Measurements from ENCODE around the gene THOC6.

Gene THOC6

DNA sequence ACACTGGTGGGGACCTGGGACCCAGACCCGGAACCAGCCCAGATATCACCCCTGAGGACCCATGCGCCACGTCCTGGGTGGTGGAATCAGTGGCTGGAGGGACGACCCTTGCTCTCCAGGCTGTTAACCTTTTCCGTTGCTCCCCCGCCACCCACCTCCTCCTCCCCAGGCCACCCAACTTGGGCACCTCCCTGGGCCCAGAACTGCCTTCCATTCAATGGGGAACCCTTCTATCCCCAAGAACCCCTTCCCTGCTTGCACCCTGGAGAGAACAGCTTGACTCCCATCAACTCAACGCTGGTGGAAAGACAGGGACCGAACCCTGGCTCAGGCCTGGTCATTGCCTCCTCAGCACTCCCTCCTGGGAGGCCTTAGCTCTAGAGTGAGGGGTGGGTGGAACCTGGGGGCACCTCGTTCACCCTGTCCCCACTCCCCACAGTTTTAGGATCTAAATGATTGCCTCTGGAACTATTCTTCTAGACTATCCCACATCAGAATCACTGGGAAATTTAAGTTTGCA lies 35.9 kb downstream of the THOC6 start:
- TF ChIP-seq, protein P1, sequence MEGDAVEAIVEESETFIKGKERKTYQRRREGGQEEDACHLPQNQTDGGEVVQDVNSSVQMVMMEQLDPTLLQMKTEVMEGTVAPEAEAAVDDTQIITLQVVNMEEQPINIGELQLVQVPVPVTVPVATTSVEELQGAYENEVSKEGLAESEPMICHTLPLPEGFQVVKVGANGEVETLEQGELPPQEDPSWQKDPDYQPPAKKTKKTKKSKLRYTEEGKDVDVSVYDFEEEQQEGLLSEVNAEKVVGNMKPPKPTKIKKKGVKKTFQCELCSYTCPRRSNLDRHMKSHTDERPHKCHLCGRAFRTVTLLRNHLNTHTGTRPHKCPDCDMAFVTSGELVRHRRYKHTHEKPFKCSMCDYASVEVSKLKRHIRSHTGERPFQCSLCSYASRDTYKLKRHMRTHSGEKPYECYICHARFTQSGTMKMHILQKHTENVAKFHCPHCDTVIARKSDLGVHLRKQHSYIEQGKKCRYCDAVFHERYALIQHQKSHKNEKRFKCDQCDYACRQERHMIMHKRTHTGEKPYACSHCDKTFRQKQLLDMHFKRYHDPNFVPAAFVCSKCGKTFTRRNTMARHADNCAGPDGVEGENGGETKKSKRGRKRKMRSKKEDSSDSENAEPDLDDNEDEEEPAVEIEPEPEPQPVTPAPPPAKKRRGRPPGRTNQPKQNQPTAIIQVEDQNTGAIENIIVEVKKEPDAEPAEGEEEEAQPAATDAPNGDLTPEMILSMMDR (IDR thresholded peaks at IDR 0.05; ENCODE audit: extremely low read depth, missing control alignments): no peak
- DNase-seq (ENCODE audit: low spot score): no peak

DNA sequence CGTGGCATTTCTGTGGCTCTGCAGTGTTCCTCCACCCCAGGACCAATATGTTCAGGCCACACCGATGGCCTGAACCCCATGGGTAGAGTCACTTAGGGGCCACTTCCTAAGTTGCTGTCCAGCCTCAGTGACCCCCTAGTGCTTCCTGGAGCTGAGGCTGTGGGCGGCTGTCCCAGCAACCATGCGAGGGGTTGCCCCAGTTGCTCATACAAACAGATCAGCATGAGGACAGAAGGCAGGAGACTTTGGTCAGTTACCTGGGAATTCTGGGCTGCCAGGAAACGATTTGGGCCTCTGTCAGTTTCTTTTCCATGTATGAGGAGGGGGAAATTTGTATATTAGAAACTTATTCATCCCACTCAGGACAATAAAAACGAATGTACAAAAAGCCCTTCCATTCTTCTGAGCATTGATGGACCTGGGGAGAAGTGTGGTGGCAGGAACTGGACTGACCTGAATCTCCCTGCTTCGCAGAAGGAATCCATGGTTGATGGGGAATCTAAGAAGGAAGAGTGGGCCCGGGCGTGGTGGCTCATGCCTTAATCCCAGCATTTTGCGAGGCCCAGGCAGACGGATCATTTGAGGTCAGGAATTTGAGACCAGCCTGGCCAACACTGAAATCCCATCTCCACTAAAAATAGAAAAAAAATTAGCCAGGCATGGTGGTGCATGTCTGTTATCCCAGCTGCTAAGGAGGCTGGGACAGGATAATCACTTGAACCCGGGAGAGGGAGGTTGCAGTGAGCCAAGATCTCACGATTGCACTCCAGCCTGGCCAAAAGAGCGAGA lies 36.7 kb downstream of the THOC6 start:
- TF ChIP-seq, protein P1 (IDR thresholded peaks at IDR 0.05; ENCODE audit: extremely low read depth, missing control alignments): no peak
- DNase-seq (ENCODE audit: low spot score): no peak

DNA sequence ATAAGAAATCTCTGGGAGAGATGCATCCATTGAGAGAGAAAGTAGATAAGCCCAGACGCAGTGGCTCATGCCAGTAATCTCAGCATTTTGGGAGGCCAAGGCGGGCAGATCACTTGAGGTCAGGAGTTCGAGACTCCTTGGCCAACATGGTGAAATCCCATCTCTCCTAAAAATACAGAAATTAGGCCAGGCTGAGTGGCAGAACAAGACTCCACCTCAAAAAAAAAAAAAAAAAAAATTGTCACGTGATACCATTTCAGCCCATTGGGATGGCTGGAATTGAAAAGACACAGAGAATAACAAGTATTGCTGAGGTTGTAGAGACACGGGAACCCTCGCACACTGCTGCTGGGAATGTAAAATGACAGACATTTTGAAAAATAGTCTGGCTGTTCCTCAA lies 38.7 kb downstream of the THOC6 start:
- no peak for DNase-seq (ENCODE audit: low spot score)
- TF ChIP-seq, protein P1 (IDR thresholded peaks at IDR 0.05; ENCODE audit: extremely low read depth, missing control alignments): no peak

DNA sequence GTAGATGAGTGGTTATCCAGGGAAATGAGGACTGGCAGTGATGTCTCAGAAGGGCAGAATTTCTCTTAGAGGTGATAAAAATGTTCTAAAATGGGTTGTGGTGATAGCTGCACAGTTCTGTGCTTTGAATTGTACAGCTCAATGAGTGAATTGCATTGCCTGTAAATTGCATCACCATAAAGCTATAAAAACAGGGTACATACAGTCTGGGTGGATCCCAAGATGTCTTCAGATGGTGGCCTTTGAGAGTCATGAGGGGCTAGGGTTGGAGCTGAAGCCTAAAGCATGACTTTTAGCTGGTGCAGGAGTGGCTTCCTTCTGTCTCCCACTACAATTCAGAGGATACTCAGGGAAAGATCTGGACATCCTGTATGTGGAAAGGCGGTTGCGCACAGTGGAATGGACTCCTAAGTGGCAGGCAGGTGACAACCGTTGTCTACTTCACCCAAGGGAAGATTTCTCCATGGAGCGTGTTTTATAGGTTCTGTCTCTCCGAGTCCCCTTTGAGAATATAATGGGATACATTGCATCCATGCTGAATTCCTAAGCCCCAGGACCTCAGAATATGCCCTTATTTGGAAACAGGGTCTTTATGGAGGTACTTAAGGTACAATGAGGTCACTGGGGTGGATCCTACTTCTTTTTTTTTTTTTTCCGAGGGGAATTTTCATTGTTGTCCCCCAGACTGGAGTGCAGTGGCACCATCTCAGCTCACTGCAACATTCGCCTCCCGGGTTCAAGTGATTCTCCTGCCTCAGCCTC lies 40.0 kb downstream of the THOC6 start:
- TF ChIP-seq, protein P1 (IDR thresholded peaks at IDR 0.05; ENCODE audit: extremely low read depth, missing control alignments): no peak
- DNase-seq (ENCODE audit: low spot score): no peak

DNA sequence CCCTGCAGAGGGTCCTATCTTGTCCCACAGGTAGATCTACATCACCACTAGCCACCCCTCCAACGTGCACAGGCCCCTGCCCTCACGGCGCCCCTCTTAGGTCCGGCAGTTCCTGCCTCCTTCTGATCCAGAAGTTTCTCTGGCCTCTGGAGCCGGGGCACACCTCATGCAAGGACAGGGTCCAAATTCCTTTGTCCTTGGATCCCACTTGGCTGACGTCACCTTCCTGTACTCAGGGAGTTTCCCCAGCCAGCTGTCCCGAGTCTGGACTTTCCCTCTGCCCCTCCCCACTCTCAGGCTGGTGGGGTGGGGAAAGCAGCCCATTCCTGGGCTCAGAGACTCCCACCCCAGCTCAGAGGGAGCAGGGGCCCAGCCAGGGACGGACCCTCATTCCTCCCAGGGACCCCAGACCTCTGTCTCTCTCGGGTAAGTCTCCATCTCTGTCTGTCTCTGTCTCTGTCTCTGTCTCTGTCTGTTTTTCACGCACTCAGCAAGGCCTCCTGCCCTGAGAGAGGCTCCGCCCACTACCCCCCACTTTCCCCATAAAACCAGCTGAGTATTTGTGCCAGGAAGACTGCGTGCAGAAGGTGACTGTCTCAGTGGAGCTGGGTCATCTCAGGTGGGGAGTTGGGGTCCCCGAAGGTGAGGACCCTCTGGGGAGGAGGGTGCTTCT lies 41.4 kb downstream of the THOC6 start, which contains the start of gene IL32:
Gene IL32 (plus strand): TSS at position 572 of the 673 bp plus-strand sequence. CDS start 172 bp downstream, outside the sequence.
- TF ChIP-seq, protein P1 (IDR thresholded peaks at IDR 0.05; ENCODE audit: extremely low read depth, missing control alignments): no peak
- DNase-seq (ENCODE audit: low spot score): peak; percentile 60

DNA sequence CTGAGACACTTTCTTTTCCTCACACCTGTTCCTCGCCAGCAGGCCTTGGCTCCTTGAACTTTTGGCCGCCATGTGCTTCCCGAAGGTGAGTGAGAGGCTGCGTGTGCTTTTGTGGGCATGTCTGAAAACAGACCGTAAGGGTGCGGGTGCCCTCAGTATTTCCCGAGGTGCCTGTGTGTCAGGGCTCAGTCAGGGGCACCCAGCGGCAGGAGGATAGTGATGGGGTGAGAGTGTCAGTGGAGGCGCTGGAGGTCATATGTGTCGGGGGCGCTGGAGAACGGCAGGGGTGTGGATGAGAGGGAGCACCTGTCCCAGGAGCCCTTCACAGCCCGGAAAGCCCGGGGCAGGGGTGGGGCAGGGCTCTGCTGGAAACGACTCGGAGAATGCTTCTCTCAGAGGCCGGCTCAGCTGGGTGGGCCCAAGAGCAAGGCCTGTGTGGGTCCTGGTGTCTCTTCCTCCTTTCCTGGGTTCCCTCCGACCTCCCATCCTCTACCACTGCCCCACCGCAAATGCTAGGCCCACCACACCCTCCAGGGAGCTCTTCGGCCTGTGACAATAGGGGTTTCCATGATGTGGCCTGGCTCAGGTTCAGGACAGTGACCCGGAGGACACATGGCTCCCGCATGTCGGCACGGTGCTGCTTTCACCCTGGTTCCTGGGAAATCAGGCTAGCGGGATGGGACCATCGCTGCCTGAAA lies 42.1 kb downstream of the THOC6 start:
- TF ChIP-seq, protein P1 (IDR thresholded peaks at IDR 0.05; ENCODE audit: extremely low read depth, missing control alignments): no peak
- no peak for DNase-seq (ENCODE audit: low spot score)

Measured in GM20000 (cell line).